Caco-2 (cell line): ENCODE results near the gene RGS7. TPM values are rescaled to one million over a fixed set of nuclear protein-coding genes. Genes with fewer than 3 reads are reported as not detected.

Source experiments
- BruUV-seq: library from RNA; stranded (reverse); fragments of 400-500 nt; replicated peaks from 2 replicates; lab custom pipeline; 2021; lab: Mats Ljungman, UMichigan
- CTCF ChIA-PET: fragments of 300-600 bp; sonication (Branson Sonifier 250); formaldehyde crosslinking; loops from one replicate; lab custom pipeline; 2022; ENCODE audit warnings: antibody characterized with exemption; lab: Charles Lee
- POLR2A ChIA-PET: fragments of 300-600 bp; sonication (Branson Sonifier 250); formaldehyde crosslinking; loops from one replicate; lab custom pipeline; 2022; ENCODE audit warnings: antibody characterized with exemption; lab: Charles Lee
- DNase-seq, 2 experiments: peaks; one replicate each; pipeline versions ENCODE4 v3.0.0 to v3.0.0-alpha.2; 2020 to 2022
- H3K27me3 ChIP-seq: replicated peaks from 2 replicates; pipeline ENCODE4 v1.6.0; 2011; ENCODE audit warnings: low read length; ENCODE audit not compliant: control insufficient read depth, insufficient read depth
- H3K36me3 ChIP-seq: 2 replicates; pipeline ENCODE4 v1.5.1; 2011; ENCODE audit warnings: low read length; ENCODE audit not compliant: control insufficient read depth, insufficient read depth
- H3K4me1 ChIP-seq: fragments of 250-450 bp; sonication (Bioruptor Pico); 2 replicates; pipeline ENCODE4 v1.5.1; 2020; ENCODE audit warnings: mild to moderate bottlenecking
- H3K4me3 ChIP-seq: 2 replicates; pipeline ENCODE4 v1.5.1; 2011; ENCODE audit warnings: low read depth, mild to moderate bottlenecking, control low read depth, low read length
- H3K9me3 ChIP-seq: fragments of 250-450 bp; sonication (Bioruptor Pico); 2 replicates; pipeline ENCODE4 v1.5.1; 2020; ENCODE audit warnings: mild to moderate bottlenecking, moderate library complexity
- H3K27ac Mint-ChIP-seq: one replicate; pipeline ENCODE4 v1.8.0; 2022; ENCODE audit warnings: mixed read lengths; ENCODE audit not compliant: unreplicated experiment
- H3K27me3 Mint-ChIP-seq: one replicate; pipeline ENCODE4 v1.8.0; 2022; ENCODE audit warnings: mixed read lengths; ENCODE audit not compliant: insufficient read depth, unreplicated experiment
- H3K36me3 Mint-ChIP-seq: one replicate; pipeline ENCODE4 v1.8.0; 2022; ENCODE audit warnings: mild to moderate bottlenecking, mixed read lengths; ENCODE audit not compliant: insufficient read depth, unreplicated experiment
- H3K4me1 Mint-ChIP-seq: one replicate; pipeline ENCODE4 v1.8.0; 2022; ENCODE audit warnings: low read depth, mixed read lengths; ENCODE audit not compliant: unreplicated experiment
- H3K4me3 Mint-ChIP-seq: one replicate; pipeline ENCODE4 v1.8.0; 2022; ENCODE audit warnings: mild to moderate bottlenecking, moderate library complexity, mixed read lengths; ENCODE audit not compliant: unreplicated experiment
- H3K9me3 Mint-ChIP-seq: one replicate; pipeline ENCODE4 v1.8.0; 2022; ENCODE audit warnings: mixed read lengths; ENCODE audit not compliant: unreplicated experiment
- intact Hi-C: fragments of 100-400 bp; cut with micrococcal nuclease; formaldehyde crosslinking; loops from one replicate; pipeline ENCODE4 v1.10.0; 2022; ENCODE audit not compliant: unreplicated experiment
- total RNA-seq: library from RNA; stranded (reverse); gene quantifications from 2 replicates; pipeline ENCODE4 v1.2.3, GENCODE V29; 2022
- TF ChIP-seq, protein P1 (sequence below), 2 experiments: fragments of 200-600 bp in 1 of 2; IDR thresholded peaks; 1 replicate in 1 of 2; 2 replicates in 1 of 2; pipeline versions ENCODE4 v1.5.1 to v1.8.0; 2011 to 2022; ENCODE audit warnings: antibody characterized with exemption in 1 of 2, control low read depth in 1 of 2, inconsistent platforms in 1 of 2, low read depth in 1 of 2, low read length in 1 of 2, mild to moderate bottlenecking in 1 of 2, moderate library complexity in 1 of 2; ENCODE audit not compliant: insufficient read depth in 1 of 2, severe bottlenecking in 1 of 2, unreplicated experiment in 1 of 2

Gene RGS7
- total RNA-seq, 1 experiment from 2014 or later: not detected

DNA sequence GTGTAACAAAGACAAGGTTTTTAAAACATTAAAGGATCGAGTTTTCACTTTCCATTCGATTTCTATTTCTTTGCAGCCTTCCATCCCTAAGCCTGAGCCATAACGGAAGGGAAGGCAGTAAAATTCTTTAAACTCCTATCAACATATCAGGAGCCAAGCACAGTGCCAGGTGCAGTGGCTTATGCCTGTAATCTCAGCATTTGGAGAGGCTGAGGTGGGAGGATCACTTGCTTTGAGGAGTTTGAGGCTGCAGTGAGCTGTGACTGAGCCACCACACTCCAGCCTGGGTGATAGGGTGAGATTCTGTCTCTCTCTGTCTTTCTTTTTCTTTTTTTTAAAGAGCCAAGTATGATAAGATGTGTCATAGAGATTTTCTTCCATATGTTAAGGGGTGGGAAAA is 527.5 kb downstream of the RGS7 start:
- Histone ChIP-seq H3K4me1 (peaks cover 17% of the 10 kb centered on the region), H3K9me3 (no peaks in the 10 kb centered on the region), H3K36me3 (no peaks in the 10 kb centered on the region), H3K27me3 (no peaks in the 10 kb centered on the region), H3K4me3 (no peak overlapping the region)
- DNase-seq: no peak
- no peaks in the 10 kb centered on the region for H3K27me3 Mint-ChIP-seq
- no peak overlapping the region for H3K4me3 Mint-ChIP-seq
- BruUV-seq: no TSS peak
- intact Hi-C loops: no loop called here
- no peaks in the 10 kb centered on the region for H3K36me3 Mint-ChIP-seq
- peaks cover 7% of the 10 kb centered on the region for H3K4me1 Mint-ChIP-seq
- CTCF ChIA-PET: no interaction called here
- H3K9me3 Mint-ChIP-seq: no peaks in the 10 kb centered on the region
- POLR2A ChIA-PET: no interaction called here
- H3K27ac Mint-ChIP-seq: no peak overlapping the region
- TF ChIP-seq, protein P1, sequence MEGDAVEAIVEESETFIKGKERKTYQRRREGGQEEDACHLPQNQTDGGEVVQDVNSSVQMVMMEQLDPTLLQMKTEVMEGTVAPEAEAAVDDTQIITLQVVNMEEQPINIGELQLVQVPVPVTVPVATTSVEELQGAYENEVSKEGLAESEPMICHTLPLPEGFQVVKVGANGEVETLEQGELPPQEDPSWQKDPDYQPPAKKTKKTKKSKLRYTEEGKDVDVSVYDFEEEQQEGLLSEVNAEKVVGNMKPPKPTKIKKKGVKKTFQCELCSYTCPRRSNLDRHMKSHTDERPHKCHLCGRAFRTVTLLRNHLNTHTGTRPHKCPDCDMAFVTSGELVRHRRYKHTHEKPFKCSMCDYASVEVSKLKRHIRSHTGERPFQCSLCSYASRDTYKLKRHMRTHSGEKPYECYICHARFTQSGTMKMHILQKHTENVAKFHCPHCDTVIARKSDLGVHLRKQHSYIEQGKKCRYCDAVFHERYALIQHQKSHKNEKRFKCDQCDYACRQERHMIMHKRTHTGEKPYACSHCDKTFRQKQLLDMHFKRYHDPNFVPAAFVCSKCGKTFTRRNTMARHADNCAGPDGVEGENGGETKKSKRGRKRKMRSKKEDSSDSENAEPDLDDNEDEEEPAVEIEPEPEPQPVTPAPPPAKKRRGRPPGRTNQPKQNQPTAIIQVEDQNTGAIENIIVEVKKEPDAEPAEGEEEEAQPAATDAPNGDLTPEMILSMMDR (IDR thresholded peaks at IDR 0.05; ENCODE audit: insufficient read depth in 1 of 2, low read depth in 1 of 2, low read length in 1 of 2, severe bottlenecking in 1 of 2, unreplicated experiment in 1 of 2): no peak

DNA sequence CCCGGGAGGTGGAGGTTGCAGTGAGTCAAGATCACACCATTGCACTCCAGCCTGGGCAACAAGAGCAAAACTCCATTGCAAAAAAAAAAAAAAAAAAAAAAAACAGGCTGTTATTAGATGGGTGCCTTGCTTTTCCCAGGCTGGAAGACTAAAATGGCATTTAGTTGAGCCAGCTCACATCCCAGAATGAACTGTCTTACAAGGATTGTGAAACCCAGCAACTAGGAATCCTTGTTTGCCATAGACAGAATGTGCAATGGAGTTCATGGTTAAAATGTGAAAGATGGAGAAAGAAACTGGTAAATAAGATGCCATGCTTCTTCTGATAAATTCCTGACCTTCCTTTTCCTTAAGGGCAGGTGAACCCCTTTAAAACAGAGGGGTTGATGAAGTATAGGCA is 529.2 kb downstream of the RGS7 start:
- Mint-ChIP-seq H3K27me3 (no peaks in the 10 kb centered on the region), H3K4me1 (peaks cover 7% of the 10 kb centered on the region), H3K27ac (no peak overlapping the region), H3K9me3 (no peaks in the 10 kb centered on the region), H3K36me3 (no peaks in the 10 kb centered on the region), H3K4me3 (no peak overlapping the region)
- DNase-seq: no peak
- intact Hi-C loops: no loop called here
- Histone ChIP-seq H3K27me3 (no peaks in the 10 kb centered on the region), H3K36me3 (no peaks in the 10 kb centered on the region), H3K4me3 (no peak overlapping the region), H3K9me3 (no peaks in the 10 kb centered on the region), H3K4me1 (peaks cover 17% of the 10 kb centered on the region)
- BruUV-seq: no TSS peak
- ChIA-PET CTCF (interaction anchor here (0.7 kb wide), 2 partner anchors 40 to 231 kb away, joined by 4 read pairs; no protein-coding TSS in a partner anchor), POLR2A (no interaction called here)
- TF ChIP-seq, protein P1 (IDR thresholded peaks at IDR 0.05; ENCODE audit: insufficient read depth in 1 of 2, low read depth in 1 of 2, low read length in 1 of 2, severe bottlenecking in 1 of 2, unreplicated experiment in 1 of 2): no peak

DNA sequence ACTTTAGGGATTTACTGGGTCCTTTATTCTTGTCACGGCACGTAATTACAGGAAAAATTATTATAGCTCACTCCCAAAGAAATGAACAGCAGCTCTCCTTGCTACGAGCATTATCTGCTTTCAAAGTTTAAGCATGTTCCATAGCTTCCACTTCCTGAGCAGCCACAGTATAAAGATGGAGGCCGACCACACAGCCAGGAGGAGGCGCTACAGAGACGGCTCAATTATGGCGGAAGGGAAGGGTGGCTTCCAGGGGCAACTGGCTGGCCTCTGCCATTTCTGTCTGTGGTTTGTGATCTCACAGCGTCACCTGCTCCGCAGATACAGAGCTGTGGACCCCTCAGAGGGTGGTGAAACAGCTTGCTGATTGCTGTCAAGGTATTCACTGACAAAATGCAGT is 532.8 kb downstream of the RGS7 start:
- H3K4me1 ChIP-seq: no peaks in the 10 kb centered on the region
- no peaks in the 10 kb centered on the region for H3K27me3 ChIP-seq
- TF ChIP-seq, protein P1 (IDR thresholded peaks at IDR 0.05; ENCODE audit: insufficient read depth in 1 of 2, low read depth in 1 of 2, low read length in 1 of 2, severe bottlenecking in 1 of 2, unreplicated experiment in 1 of 2): no peak
- no TSS peak for BruUV-seq
- intact Hi-C loops: no loop called here
- Mint-ChIP-seq H3K9me3 (no peaks in the 10 kb centered on the region), H3K4me1 (no peaks in the 10 kb centered on the region), H3K4me3 (no peak overlapping the region), H3K27me3 (no peaks in the 10 kb centered on the region), H3K27ac (no peak overlapping the region), H3K36me3 (no peaks in the 10 kb centered on the region)
- CTCF ChIA-PET: no interaction called here
- POLR2A ChIA-PET: no interaction called here
- no peak for DNase-seq
- no peaks in the 10 kb centered on the region for H3K9me3 ChIP-seq
- H3K4me3 ChIP-seq: no peak overlapping the region
- H3K36me3 ChIP-seq: no peaks in the 10 kb centered on the region
